SK-N-SH (cell line): ENCODE results near the gene TXN. TPM values are rescaled to one million over a fixed set of nuclear protein-coding genes. Genes with fewer than 3 reads are reported as not detected.
A peak's percentile ranks its signal among the peaks of the same experiment; 100 is the strongest.

Source experiments
- CTCF ChIA-PET: fragments of 300-600, 350-600 bp; formaldehyde crosslinking; extraction: SDS; loops from one replicate; lab custom pipeline; 2021; lab: Yijun Ruan, JAX
- POLR2A ChIA-PET: fragments of 350-600 bp; sonication (Branson Sonifier 250); formaldehyde crosslinking; extraction: SDS; loops from one replicate; lab custom pipeline; 2020; ENCODE audit warnings: antibody characterized with exemption, inconsistent platforms; lab: Yijun Ruan, JAX
- DNase-seq: peaks from one replicate; pipeline ENCODE4 v3.0.0; 2012
- H2AFZ ChIP-seq: fragments of 200-600 bp; sonication (generic); 2 replicates; pipeline ENCODE4 v1.8.1; 2016; ENCODE audit warnings: antibody characterized with exemption, mild to moderate bottlenecking, low read depth
- H3F3A ChIP-seq: fragments of 200-600 bp; sonication (generic); replicated peaks from 2 replicates; pipeline ENCODE3; 2016; ENCODE audit warnings: antibody characterized with exemption, mild to moderate bottlenecking; ENCODE audit not compliant: insufficient read depth
- H3K27ac ChIP-seq, 2 experiments: fragments of 200-500 bp in 1 of 2; fragments of 200-600 bp in 1 of 2; sonication (Bioruptor generic) in 1 of 2; sonication (generic), shearing (Covaris generic) in 1 of 2; 2 replicates each; pipeline versions ENCODE4 v1.5.1 to v1.6.1; 2014 to 2016; ENCODE audit warnings: low read depth in 2 of 2, inconsistent platforms in 1 of 2, low read length in 1 of 2, mild to moderate bottlenecking in 1 of 2, mixed read lengths in 1 of 2
- H3K27me3 ChIP-seq: fragments of 200-600 bp; sonication (generic), shearing (Covaris generic); 2 replicates; pipeline ENCODE4 v1.6.1; 2016; ENCODE audit warnings: mixed run types; ENCODE audit not compliant: insufficient read depth
- H3K36me3 ChIP-seq, 2 experiments: fragments of 200-500 bp in 1 of 2; fragments of 200-600 bp in 1 of 2; sonication (Bioruptor generic) in 1 of 2; sonication (generic) in 1 of 2; replicated peaks in 1 of 2; 2 replicates each; pipeline versions ENCODE3 to v1.5.1; 2014 to 2016; ENCODE audit warnings: low read length in 1 of 2, mild to moderate bottlenecking in 1 of 2; ENCODE audit not compliant: insufficient read depth in 2 of 2, control insufficient read depth in 1 of 2
- H3K4me1 ChIP-seq, 2 experiments: fragments of 200-500 bp in 1 of 2; fragments of 200-600 bp in 1 of 2; sonication (Bioruptor generic) in 1 of 2; sonication (generic), shearing (Covaris generic) in 1 of 2; 2 replicates each; pipeline versions ENCODE4 v1.5.1 to v1.6.1; 2014 to 2016; ENCODE audit warnings: low read depth in 1 of 2, low read length in 1 of 2, mixed run types in 1 of 2; ENCODE audit not compliant: insufficient read depth in 2 of 2, control insufficient read depth in 1 of 2
- H3K4me2 ChIP-seq: fragments of 200-600 bp; sonication (generic), shearing (Covaris generic); 2 replicates; pipeline ENCODE4 v1.6.1; 2017; ENCODE audit warnings: mixed run types
- H3K4me3 ChIP-seq, 2 experiments: fragments of 200-500 bp in 1 of 2; fragments of 200-600 bp in 1 of 2; sonication (Bioruptor generic) in 1 of 2; sonication (generic), shearing (Covaris generic) in 1 of 2; 2 replicates each; pipeline versions ENCODE4 v1.5.1 to v1.8.1; 2014 to 2016; ENCODE audit warnings: low read depth in 2 of 2, inconsistent platforms in 1 of 2, low read length in 1 of 2, mild to moderate bottlenecking in 1 of 2, mixed read lengths in 1 of 2, moderate library complexity in 1 of 2
- H3K79me2 ChIP-seq: fragments of 200-600 bp; sonication (generic); 2 replicates; pipeline ENCODE4 v1.8.1; 2017; ENCODE audit warnings: mild to moderate bottlenecking; ENCODE audit not compliant: insufficient read depth
- H3K9ac ChIP-seq: fragments of 200-600 bp; sonication (generic); 2 replicates; pipeline ENCODE4 v1.6.1; 2017; ENCODE audit warnings: mixed run types
- H3K9me2 ChIP-seq: fragments of 200-600 bp; sonication (generic); 2 replicates; pipeline ENCODE4 v1.6.1; 2017; ENCODE audit warnings: mixed run types
- H3K9me3 ChIP-seq: fragments of 200-600 bp; sonication (generic); 2 replicates; pipeline ENCODE4 v1.6.1; 2017; ENCODE audit warnings: mixed run types, mild to moderate bottlenecking, moderate library complexity
- H4K20me1 ChIP-seq: fragments of 200-600 bp; sonication (generic); 2 replicates; pipeline ENCODE4 v1.6.1; 2017; ENCODE audit warnings: mild to moderate bottlenecking, mixed run types; ENCODE audit not compliant: insufficient read depth
- FOSL2 ChIP-seq: IDR thresholded peaks from 2 replicates; pipeline ENCODE4 v1.4.0; 2012; ENCODE audit warnings: low read depth, mild to moderate bottlenecking, moderate library complexity, borderline replicate concordance
- FOXJ3 ChIP-seq: sonication (generic); formaldehyde crosslinking; IDR thresholded peaks from 2 replicates; pipeline ENCODE4 v1.5.1; 2020; ENCODE audit warnings: mild to moderate bottlenecking, missing genetic modification reagents
- FOXM1 ChIP-seq: IDR thresholded peaks from 2 replicates; pipeline ENCODE4 v1.4.0; 2012; ENCODE audit warnings: low read depth, mild to moderate bottlenecking
- GABPA ChIP-seq: IDR thresholded peaks from 2 replicates; pipeline ENCODE4 v1.4.0; 2012; ENCODE audit warnings: low read depth, mild to moderate bottlenecking
- MXI1 ChIP-seq: IDR thresholded peaks from 2 replicates; pipeline ENCODE4 v1.6.1; 2012; ENCODE audit warnings: mild to moderate bottlenecking, low read depth, low read length, improper control_type of control experiment
- NRF1 ChIP-seq: IDR thresholded peaks from 2 replicates; pipeline ENCODE4 v1.6.1; 2012; ENCODE audit warnings: low read depth, mild to moderate bottlenecking, low read length
- PBX3 ChIP-seq: IDR thresholded peaks from 2 replicates; pipeline ENCODE4; 2012
- RFX5 ChIP-seq: IDR thresholded peaks from 2 replicates; pipeline ENCODE4 v1.6.1; 2012; ENCODE audit warnings: mild to moderate bottlenecking, improper control_type of control experiment, low read length
- USF1 ChIP-seq: IDR thresholded peaks from 2 replicates; pipeline ENCODE4 v1.4.0; 2012; ENCODE audit warnings: low read depth, borderline replicate concordance
- YY1 ChIP-seq: IDR thresholded peaks from 2 replicates; pipeline ENCODE4 v1.4.0; 2012; ENCODE audit warnings: low read depth, mild to moderate bottlenecking
- ZBTB33 ChIP-seq: IDR thresholded peaks from 2 replicates; pipeline ENCODE4 v1.4.0; 2012; ENCODE audit warnings: low read depth, borderline replicate concordance
- WGBS: methylation state at CpG from one replicate; pipeline ENCODE4 v1.1.6; 2017; ENCODE audit warnings: low lambda C conversion rate; 5-methylcytosine and 5-hydroxymethylcytosine counted together
- polyA plus RNA-seq, 3 experiments: library from polyadenylated mRNA; depleted of rRNA; stranded (reverse); fragments of >200 nt; gene quantifications; 2 replicates each; pipeline ENCODE4 v1.2.3, GENCODE V29; 2012

The TXN gene
- polyA plus RNA-seq, 1 of the 3 experiments (the other 2 are of a cell fraction), result 281 TPM

GRCh38 chr9:110291921-110292557 lies 35.7 kb upstream of the TXN start:
- WGBS, result 72% methylated on average over 17 of the region's 28 CpGs
- H3K36me3 ChIP-seq, result no peaks in the 10 kb centered on the region
- ChIA-PET CTCF (no interaction called here), POLR2A (no interaction called here)
- H3K9me3 ChIP-seq, result no peaks in the 10 kb centered on the region
- no peaks in the 10 kb centered on the region for H4K20me1 ChIP-seq
- peak; percentile 28 for DNase-seq
- no peak overlapping the region for H3K9ac ChIP-seq
- H3K4me1 ChIP-seq, result no peaks in the 10 kb centered on the region
- H3K4me2 ChIP-seq, result no peak overlapping the region
- H3K79me2 ChIP-seq, result no peaks in the 10 kb centered on the region
- no peaks in the 10 kb centered on the region; the same call in 1 of the 2 replicates for H3K27me3 ChIP-seq
- H3K27ac ChIP-seq, result no peak overlapping the region
- no peaks in the 10 kb centered on the region for H3K9me2 ChIP-seq
- H2AFZ ChIP-seq, result no peak overlapping the region
- no peak overlapping the region for H3K4me3 ChIP-seq
- TF ChIP-seq GABPA (no peak), PBX3 (no peak), YY1 (no peak), ZBTB33 (no peak), FOXJ3 (CRISPR knock-in tag) (no peak), NRF1 (no peak), RFX5 (no peak), USF1 (no peak), FOSL2 (no peak), FOXM1 (no peak)
- no peaks in the 10 kb centered on the region for H3F3A ChIP-seq

GRCh38 chr9:110290001-110290400 lies 33.7 kb upstream of the TXN start:
- Histone ChIP-seq H3K36me3 (no peaks in the 10 kb centered on the region), H3K4me3 (no peak overlapping the region), H3K9ac (no peak overlapping the region), H2AFZ (no peak overlapping the region), H3K4me2 (no peak overlapping the region), H3F3A (no peaks in the 10 kb centered on the region), H3K27ac (no peak overlapping the region), H3K9me3 (no peaks in the 10 kb centered on the region)
- CTCF ChIA-PET, result interaction anchor here (0.6 kb wide), 1 partner anchor 158 kb away, joined by 3 read pairs; no protein-coding TSS in a partner anchor
- no peak for TF ChIP-seq MXI1
- TF ChIP-seq, all 33 proteins: peak for 0
- Histone ChIP-seq H3K4me1 (no peaks in the 10 kb centered on the region), H3K79me2 (no peaks in the 10 kb centered on the region), H3K27me3 (no peaks in the 10 kb centered on the region; the same call in 1 of the 2 replicates), H3K9me2 (no peaks in the 10 kb centered on the region), H4K20me1 (no peaks in the 10 kb centered on the region)
- 10% methylated on average over 1 of the region's 1 CpG for WGBS
- no peak for DNase-seq
- POLR2A ChIA-PET, result no interaction called here
